ENCODE measurements around the gene OR56A5.

OR56A5 gene

GRCh38 chr11:6012035-6012668 is 43.9 kb upstream of the OR56A5 start:
- no peak overlapping the region for H3K27ac ChIP-seq (ENCODE audit: extremely low read depth, low read depth, low read length)
- no peaks in the 10 kb centered on the region for H3K4me1 ChIP-seq (ENCODE audit: control insufficient read depth, insufficient read depth, low read length)
- CTCF ChIA-PET: interaction anchor here (1.1 to 2.1 kb wide), 4 partner anchors 10 to 351 kb away, joined by 4 to 6 read pairs (median 5); no protein-coding TSS in a partner anchor
- no peaks in the 10 kb centered on the region for H3K36me3 ChIP-seq (ENCODE audit: control insufficient read depth in 2 of 2, insufficient read depth in 1 of 2, low read length in 2 of 2)
- no peaks in the 10 kb centered on the region for H3K9me3 ChIP-seq (ENCODE audit: control insufficient read depth, insufficient read depth, low read depth, low read length)
- no peak overlapping the region for H3K4me3 ChIP-seq (ENCODE audit: low read depth, low read length)
- POLR2A ChIA-PET: no interaction called here
- TF ChIP-seq ZNF10 (tag by site-specific recombination; IDR thresholded peaks at IDR 0.05) (no peak), ZNF214 (tag by site-specific recombination; IDR thresholded peaks at IDR 0.05; ENCODE audit: borderline replicate concordance) (no peak), TSHZ1 (tag by site-specific recombination; IDR thresholded peaks at IDR 0.05; ENCODE audit: borderline replicate concordance) (no peak), ZNF132 (tag by site-specific recombination; IDR thresholded peaks at IDR 0.05; ENCODE audit: borderline replicate concordance) (no peak), ZNF239 (tag by site-specific recombination; IDR thresholded peaks at IDR 0.05) (no peak), ZNF645 (tag by site-specific recombination; IDR thresholded peaks at IDR 0.05) (no peak), ZNF610 (tag by site-specific recombination; IDR thresholded peaks at IDR 0.05; ENCODE audit: borderline replicate concordance) (no peak), KLF1 (tag by site-specific recombination; IDR thresholded peaks at IDR 0.05) (no peak), ZNF768 (tag by site-specific recombination; IDR thresholded peaks at IDR 0.05) (no peak), ZNF544 (tag by site-specific recombination; IDR thresholded peaks at IDR 0.05) (no peak), ZNF792 (tag by site-specific recombination; IDR thresholded peaks at IDR 0.05) (no peak), ZNF274 (IDR thresholded peaks at IDR 0.05; ENCODE audit: low read length) (no peak), ZNF274 (tag by site-specific recombination; IDR thresholded peaks at IDR 0.05; ENCODE audit: borderline replicate concordance) (no peak), SCRT1 (tag by site-specific recombination; IDR thresholded peaks at IDR 0.05; ENCODE audit: borderline replicate concordance) (no peak), KLF17 (tag by site-specific recombination; IDR thresholded peaks at IDR 0.05) (no peak), ZNF404 (tag by site-specific recombination; IDR thresholded peaks at IDR 0.05) (no peak)
- TF ChIP-seq, protein P1, sequence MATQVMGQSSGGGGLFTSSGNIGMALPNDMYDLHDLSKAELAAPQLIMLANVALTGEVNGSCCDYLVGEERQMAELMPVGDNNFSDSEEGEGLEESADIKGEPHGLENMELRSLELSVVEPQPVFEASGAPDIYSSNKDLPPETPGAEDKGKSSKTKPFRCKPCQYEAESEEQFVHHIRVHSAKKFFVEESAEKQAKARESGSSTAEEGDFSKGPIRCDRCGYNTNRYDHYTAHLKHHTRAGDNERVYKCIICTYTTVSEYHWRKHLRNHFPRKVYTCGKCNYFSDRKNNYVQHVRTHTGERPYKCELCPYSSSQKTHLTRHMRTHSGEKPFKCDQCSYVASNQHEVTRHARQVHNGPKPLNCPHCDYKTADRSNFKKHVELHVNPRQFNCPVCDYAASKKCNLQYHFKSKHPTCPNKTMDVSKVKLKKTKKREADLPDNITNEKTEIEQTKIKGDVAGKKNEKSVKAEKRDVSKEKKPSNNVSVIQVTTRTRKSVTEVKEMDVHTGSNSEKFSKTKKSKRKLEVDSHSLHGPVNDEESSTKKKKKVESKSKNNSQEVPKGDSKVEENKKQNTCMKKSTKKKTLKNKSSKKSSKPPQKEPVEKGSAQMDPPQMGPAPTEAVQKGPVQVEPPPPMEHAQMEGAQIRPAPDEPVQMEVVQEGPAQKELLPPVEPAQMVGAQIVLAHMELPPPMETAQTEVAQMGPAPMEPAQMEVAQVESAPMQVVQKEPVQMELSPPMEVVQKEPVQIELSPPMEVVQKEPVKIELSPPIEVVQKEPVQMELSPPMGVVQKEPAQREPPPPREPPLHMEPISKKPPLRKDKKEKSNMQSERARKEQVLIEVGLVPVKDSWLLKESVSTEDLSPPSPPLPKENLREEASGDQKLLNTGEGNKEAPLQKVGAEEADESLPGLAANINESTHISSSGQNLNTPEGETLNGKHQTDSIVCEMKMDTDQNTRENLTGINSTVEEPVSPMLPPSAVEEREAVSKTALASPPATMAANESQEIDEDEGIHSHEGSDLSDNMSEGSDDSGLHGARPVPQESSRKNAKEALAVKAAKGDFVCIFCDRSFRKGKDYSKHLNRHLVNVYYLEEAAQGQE (tag by site-specific recombination; IDR thresholded peaks at IDR 0.05): no peak

Data from HEK293 (cell line).